GM12878 (cell line): Measurements from ENCODE around the gene RNLS. TPM values are rescaled to one million over a fixed set of nuclear protein-coding genes. Genes with fewer than 3 reads are reported as not detected.

Source experiments
- ATAC-seq: fragments of 200-7000 bp; cut with Tn5 transposase; 3 replicates; pipeline ENCODE4 v1.9.1; 2020; ENCODE audit warnings: mild to moderate bottlenecking, moderate library complexity
- BruUV-seq: library from RNA; stranded (reverse); fragments of 400-500 nt; replicated peaks from 2 replicates; lab custom pipeline; 2021; lab: Mats Ljungman, UMichigan
- CTCF ChIA-PET: fragments of 300-600 bp; sonication (Branson Sonifier 250); formaldehyde crosslinking; extraction: SDS; loops from one replicate; lab custom pipeline; 2021; ENCODE audit warnings: inconsistent platforms; lab: Yijun Ruan, JAX
- POLR2A ChIA-PET: fragments of 350-600 bp; formaldehyde crosslinking; extraction: SDS; loops from one replicate; lab custom pipeline; 2021; ENCODE audit warnings: inconsistent platforms; lab: Charles Lee
- RAD21 ChIA-PET: fragments of 300-600 bp; sonication (Branson Sonifier 250); formaldehyde crosslinking; loops from one replicate; lab custom pipeline; 2023; ENCODE audit warnings: antibody characterized with exemption; ENCODE audit not compliant: unreplicated experiment; lab: Charles Lee
- SMC1A ChIA-PET: fragments of 300-600 bp; sonication (Branson Sonifier 250); formaldehyde crosslinking; loops from one replicate; lab custom pipeline; 2023; ENCODE audit not compliant: unreplicated experiment, uncharacterized antibody; lab: Charles Lee
- DNase-seq: peaks from one replicate; pipeline ENCODE4 v3.0.0-alpha.2; 2011; ENCODE audit warnings: low read depth, low spot score
- FAIRE-seq: peaks from 3 replicates; lab custom pipeline; 2011; peaks lifted over from hg19 to GRCh38; lab: Jason Lieb, UNC
- H2AFZ ChIP-seq: 2 replicates; pipeline ENCODE4 v1.6.0; 2011; ENCODE audit warnings: low read depth, low read length, control low read depth; ENCODE audit not compliant: control insufficient read depth
- H3K27ac ChIP-seq: 2 replicates; pipeline ENCODE4 v1.5.1; 2011; ENCODE audit warnings: control low read depth; ENCODE audit not compliant: control insufficient read depth, insufficient read depth
- H3K27me3 ChIP-seq, 2 experiments: replicated peaks in 1 of 2; 2 replicates each; pipeline versions ENCODE4 v1.6.0 to v1.6.1; 2011; ENCODE audit warnings: low read length in 1 of 2; ENCODE audit not compliant: control insufficient read depth in 2 of 2, insufficient read depth in 2 of 2
- H3K36me3 ChIP-seq, 2 experiments: 2 replicates each; pipeline ENCODE4 v1.5.1; 2011; ENCODE audit warnings: low read length in 1 of 2; ENCODE audit not compliant: control insufficient read depth in 2 of 2, insufficient read depth in 2 of 2
- H3K4me1 ChIP-seq: 2 replicates; pipeline ENCODE4 v1.6.1; 2011; ENCODE audit warnings: mild to moderate bottlenecking, low read length, moderate library complexity, mixed read lengths; ENCODE audit not compliant: control insufficient read depth, insufficient read depth
- H3K4me2 ChIP-seq: 2 replicates; pipeline ENCODE4 v1.6.0; 2011; ENCODE audit warnings: control low read depth; ENCODE audit not compliant: control insufficient read depth, insufficient read depth
- H3K4me3 ChIP-seq: fragments of 200-600 bp; sonication (generic); 2 replicates; pipeline ENCODE4 v1.5.1; 2016
- H3K79me2 ChIP-seq: 2 replicates; pipeline ENCODE4 v1.6.0; 2011; ENCODE audit warnings: low read length; ENCODE audit not compliant: control insufficient read depth, insufficient read depth
- H3K9ac ChIP-seq: 2 replicates; pipeline ENCODE4 v1.8.0; 2011; ENCODE audit warnings: low read length, control low read depth, mixed read lengths; ENCODE audit not compliant: control insufficient read depth, insufficient read depth
- H3K9me3 ChIP-seq: replicated peaks from 3 replicates; pipeline ENCODE4 v1.5.1; 2011; ENCODE audit warnings: mild to moderate bottlenecking, low read length; ENCODE audit not compliant: control insufficient read depth, insufficient read depth
- H4K20me1 ChIP-seq: 2 replicates; pipeline ENCODE4 v1.6.0; 2011; ENCODE audit not compliant: control insufficient read depth, insufficient read depth
- BHLHE40 ChIP-seq, 2 experiments: fragments of 450-650 bp in 1 of 2; IDR thresholded peaks; 2 replicates each; pipeline ENCODE4 v1.6.1; 2011 to 2017; ENCODE audit warnings: low read depth in 2 of 2, borderline replicate concordance in 1 of 2, improper control_type of control experiment in 1 of 2, low read length in 1 of 2, mild to moderate bottlenecking in 1 of 2
- EED ChIP-seq: sonication (generic); IDR thresholded peaks from 2 replicates; pipeline ENCODE4 v1.6.1; 2016; ENCODE audit warnings: antibody characterized with exemption, low read depth
- HCFC1 ChIP-seq: fragments of 150-350 bp; IDR thresholded peaks from 2 replicates; pipeline ENCODE4 v1.6.1; 2014; ENCODE audit warnings: low read length
- RUNX3 ChIP-seq: IDR thresholded peaks from 2 replicates; pipeline ENCODE4 v1.6.1; 2012; ENCODE audit warnings: low read length, inconsistent platforms
- SP1 ChIP-seq: IDR thresholded peaks from one replicate; pipeline ENCODE4 v1.6.1; 2011; ENCODE audit warnings: low read depth, low read length
- WGBS: methylation state at CpG from one replicate; pipeline ENCODE4 v1.1.6; 2016; ENCODE audit warnings: low lambda C conversion rate; ENCODE audit not compliant: insufficient replicate concordance, insufficient coverage; ENCODE audit errors: missing lambda C conversion rate; 5-methylcytosine and 5-hydroxymethylcytosine counted together
- in situ Hi-C: fragments of 300-500 bp; cut with MboI; formaldehyde crosslinking; loops from 9 replicates; pipeline ENCODE4 v1.14.3; 2018; ENCODE audit warnings: mixed read lengths
- intact Hi-C: fragments of 100-400 bp; cut with micrococcal nuclease; formaldehyde crosslinking; loops from one replicate; pipeline ENCODE4 v1.14.2; 2022; ENCODE audit not compliant: unreplicated experiment
- polyA plus RNA-seq, 11 experiments: library from polyadenylated mRNA; depleted of rRNA in 4 of 11; unstranded in 6 of 11; stranded (reverse) in 5 of 11; fragments of >200 nt; fragmentation: Nextera tagmentation in 4 of 11; fragmentation: Illumina TruSeq in 1 of 11; extraction: Ambion mirVana in 4 of 11; extraction: Trizol in 1 of 11; gene quantifications; 1 replicate in 1 of 11; 2 replicates in 10 of 11; pipeline versions ENCODE4 v1.2.1 to v1.2.3, GENCODE V29; 2011 to 2016; ENCODE audit warnings: inconsistent platforms in 2 of 11, missing spikeins in 2 of 11, low read depth in 1 of 11
- total RNA-seq, 4 experiments: library from RNA; depleted of rRNA in 3 of 4; stranded (reverse); fragments of >200 nt in 3 of 4; fragmentation: Illumina TruSeq in 1 of 4; extraction: Trizol in 1 of 4; gene quantifications; 2 replicates each; pipeline versions ENCODE4 v1.2.1 to v1.2.3, GENCODE V29; 2013 to 2021
- TF ChIP-seq, protein P1 (sequence below): fragments of 450-650 bp; IDR thresholded peaks from 2 replicates; pipeline ENCODE4 v1.6.1; 2016; ENCODE audit warnings: mild to moderate bottlenecking
- TF ChIP-seq, protein P2 (sequence below): IDR thresholded peaks from 2 replicates; pipeline ENCODE4 v1.6.1; 2012; ENCODE audit warnings: low read length, inconsistent platforms
- TF ChIP-seq, protein P3 (sequence below): fragments of 450-650 bp; formaldehyde crosslinking; IDR thresholded peaks from 2 replicates; pipeline ENCODE4 v1.4.0; 2020; ENCODE audit warnings: mild to moderate bottlenecking, moderate library complexity

The RNLS gene
- total and polyA plus RNA-seq, 10 of the 15 experiments (the other 5 are each of a cell fraction or from before 2014, with no cell fraction given): 3.4 to 6.7 (median 4.6) TPM

DNA sequence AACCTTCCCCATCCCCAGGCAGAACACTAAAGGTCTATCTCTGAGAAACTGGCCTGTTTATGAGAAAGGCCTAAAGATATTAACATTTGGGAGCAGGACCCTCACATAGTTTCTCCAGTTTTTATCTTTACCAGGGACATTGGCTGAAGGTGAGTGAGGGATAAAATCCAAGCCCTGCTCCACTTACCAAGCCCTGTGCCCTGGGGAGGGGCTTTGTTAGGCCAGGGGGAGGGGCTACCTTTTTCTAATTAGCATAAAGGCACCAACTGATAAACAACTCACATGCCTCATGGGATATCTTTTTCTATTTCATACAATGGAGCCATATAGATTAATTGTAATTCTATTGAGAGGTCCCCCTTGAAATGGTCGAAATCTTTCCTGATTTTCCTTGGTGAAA is 55.9 kb downstream of the RNLS start:
- Histone ChIP-seq H3K27ac (no peak overlapping the region), H3K36me3 (no peaks in the 10 kb centered on the region), H3K4me2 (no peak overlapping the region), H3K9me3 (no peaks in the 10 kb centered on the region), H3K4me3 (no peak overlapping the region), H2AFZ (no peak overlapping the region), H3K79me2 (no peaks in the 10 kb centered on the region), H3K4me1 (no peaks in the 10 kb centered on the region), H4K20me1 (no peaks in the 10 kb centered on the region), H3K9ac (no peak overlapping the region), H3K27me3 (no peaks in the 10 kb centered on the region)
- BruUV-seq: no TSS peak
- TF ChIP-seq EED (no peak), RUNX3 (no peak), BHLHE40 (IDR thresholded peaks at IDR 0.05; ENCODE audit: borderline replicate concordance in 1 of 2, low read depth in 2 of 2, low read length in 1 of 2) (no peak), HCFC1 (no peak), SP1 (no peak)
- TF ChIP-seq, protein P1, sequence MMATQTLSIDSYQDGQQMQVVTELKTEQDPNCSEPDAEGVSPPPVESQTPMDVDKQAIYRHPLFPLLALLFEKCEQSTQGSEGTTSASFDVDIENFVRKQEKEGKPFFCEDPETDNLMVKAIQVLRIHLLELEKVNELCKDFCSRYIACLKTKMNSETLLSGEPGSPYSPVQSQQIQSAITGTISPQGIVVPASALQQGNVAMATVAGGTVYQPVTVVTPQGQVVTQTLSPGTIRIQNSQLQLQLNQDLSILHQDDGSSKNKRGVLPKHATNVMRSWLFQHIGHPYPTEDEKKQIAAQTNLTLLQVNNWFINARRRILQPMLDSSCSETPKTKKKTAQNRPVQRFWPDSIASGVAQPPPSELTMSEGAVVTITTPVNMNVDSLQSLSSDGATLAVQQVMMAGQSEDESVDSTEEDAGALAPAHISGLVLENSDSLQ: no peak
- TF ChIP-seq, protein P2, sequence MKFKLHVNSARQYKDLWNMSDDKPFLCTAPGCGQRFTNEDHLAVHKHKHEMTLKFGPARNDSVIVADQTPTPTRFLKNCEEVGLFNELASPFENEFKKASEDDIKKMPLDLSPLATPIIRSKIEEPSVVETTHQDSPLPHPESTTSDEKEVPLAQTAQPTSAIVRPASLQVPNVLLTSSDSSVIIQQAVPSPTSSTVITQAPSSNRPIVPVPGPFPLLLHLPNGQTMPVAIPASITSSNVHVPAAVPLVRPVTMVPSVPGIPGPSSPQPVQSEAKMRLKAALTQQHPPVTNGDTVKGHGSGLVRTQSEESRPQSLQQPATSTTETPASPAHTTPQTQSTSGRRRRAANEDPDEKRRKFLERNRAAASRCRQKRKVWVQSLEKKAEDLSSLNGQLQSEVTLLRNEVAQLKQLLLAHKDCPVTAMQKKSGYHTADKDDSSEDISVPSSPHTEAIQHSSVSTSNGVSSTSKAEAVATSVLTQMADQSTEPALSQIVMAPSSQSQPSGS: no peak
- TF ChIP-seq, protein P3, sequence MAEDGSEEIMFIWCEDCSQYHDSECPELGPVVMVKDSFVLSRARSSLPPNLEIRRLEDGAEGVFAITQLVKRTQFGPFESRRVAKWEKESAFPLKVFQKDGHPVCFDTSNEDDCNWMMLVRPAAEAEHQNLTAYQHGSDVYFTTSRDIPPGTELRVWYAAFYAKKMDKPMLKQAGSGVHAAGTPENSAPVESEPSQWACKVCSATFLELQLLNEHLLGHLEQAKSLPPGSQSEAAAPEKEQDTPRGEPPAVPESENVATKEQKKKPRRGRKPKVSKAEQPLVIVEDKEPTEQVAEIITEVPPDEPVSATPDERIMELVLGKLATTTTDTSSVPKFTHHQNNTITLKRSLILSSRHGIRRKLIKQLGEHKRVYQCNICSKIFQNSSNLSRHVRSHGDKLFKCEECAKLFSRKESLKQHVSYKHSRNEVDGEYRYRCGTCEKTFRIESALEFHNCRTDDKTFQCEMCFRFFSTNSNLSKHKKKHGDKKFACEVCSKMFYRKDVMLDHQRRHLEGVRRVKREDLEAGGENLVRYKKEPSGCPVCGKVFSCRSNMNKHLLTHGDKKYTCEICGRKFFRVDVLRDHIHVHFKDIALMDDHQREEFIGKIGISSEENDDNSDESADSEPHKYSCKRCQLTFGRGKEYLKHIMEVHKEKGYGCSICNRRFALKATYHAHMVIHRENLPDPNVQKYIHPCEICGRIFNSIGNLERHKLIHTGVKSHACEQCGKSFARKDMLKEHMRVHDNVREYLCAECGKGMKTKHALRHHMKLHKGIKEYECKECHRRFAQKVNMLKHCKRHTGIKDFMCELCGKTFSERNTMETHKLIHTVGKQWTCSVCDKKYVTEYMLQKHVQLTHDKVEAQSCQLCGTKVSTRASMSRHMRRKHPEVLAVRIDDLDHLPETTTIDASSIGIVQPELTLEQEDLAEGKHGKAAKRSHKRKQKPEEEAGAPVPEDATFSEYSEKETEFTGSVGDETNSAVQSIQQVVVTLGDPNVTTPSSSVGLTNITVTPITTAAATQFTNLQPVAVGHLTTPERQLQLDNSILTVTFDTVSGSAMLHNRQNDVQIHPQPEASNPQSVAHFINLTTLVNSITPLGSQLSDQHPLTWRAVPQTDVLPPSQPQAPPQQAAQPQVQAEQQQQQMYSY (CRISPR knock-in tag): no peak
- ATAC-seq (no peak), DNase-seq (no peak), FAIRE-seq (no peak)
- POLR2A ChIA-PET: no interaction called here
- in situ Hi-C loops: no loop called here
- CTCF ChIA-PET: interaction anchor here (0.7 kb wide), 1 partner anchor 156 kb away, joined by 3 read pairs; no protein-coding TSS in a partner anchor
- RAD21 ChIA-PET: no interaction called here
- SMC1A ChIA-PET: no interaction called here
- intact Hi-C loops: no loop called here
- 94% methylated on average over 1 of the region's 1 CpG for WGBS
